HG03045 (cell line): ENCODE data around the gene EMC9.

Experiments used
- ATAC-seq: cut with Tn5 transposase; IDR thresholded peaks from one replicate; pipeline ENCODE4 v1.9.1; 2021; ENCODE audit warnings: mild to moderate bottlenecking, moderate library complexity; ENCODE audit not compliant: unreplicated experiment

The EMC9 gene

DNA sequence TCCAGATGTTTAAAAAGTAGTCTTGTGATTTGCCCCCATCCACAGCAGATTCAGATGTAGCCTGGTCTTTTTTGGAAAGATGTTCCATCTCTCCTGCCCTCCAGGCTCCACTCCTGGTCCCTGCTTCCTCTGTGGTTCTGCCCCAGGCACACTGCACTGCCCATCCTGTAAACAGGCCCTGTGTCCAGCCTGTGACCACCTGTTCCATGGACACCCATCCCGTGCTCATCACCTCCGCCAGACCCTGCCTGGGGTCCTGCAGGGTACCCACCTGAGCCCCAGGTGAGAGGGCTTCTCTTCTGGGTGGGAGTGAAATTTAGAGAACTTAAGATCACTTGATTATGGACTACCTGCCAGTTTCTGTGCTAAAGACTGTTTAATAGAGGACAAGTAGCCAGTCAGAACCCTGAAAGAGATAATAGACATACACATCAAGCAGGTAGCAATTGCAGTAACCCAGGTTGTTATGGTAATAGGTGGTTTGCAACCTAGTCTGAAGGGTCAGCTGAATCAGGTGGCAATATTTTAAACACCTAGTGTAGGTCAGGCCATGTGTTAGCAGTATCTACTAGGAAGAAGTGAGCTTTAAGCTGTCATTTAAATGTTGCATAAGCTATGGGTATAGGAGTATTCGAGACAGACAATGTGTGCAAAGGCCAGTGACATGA lies 8.0 kb upstream of the EMC9 start:
- no peak for ATAC-seq

DNA sequence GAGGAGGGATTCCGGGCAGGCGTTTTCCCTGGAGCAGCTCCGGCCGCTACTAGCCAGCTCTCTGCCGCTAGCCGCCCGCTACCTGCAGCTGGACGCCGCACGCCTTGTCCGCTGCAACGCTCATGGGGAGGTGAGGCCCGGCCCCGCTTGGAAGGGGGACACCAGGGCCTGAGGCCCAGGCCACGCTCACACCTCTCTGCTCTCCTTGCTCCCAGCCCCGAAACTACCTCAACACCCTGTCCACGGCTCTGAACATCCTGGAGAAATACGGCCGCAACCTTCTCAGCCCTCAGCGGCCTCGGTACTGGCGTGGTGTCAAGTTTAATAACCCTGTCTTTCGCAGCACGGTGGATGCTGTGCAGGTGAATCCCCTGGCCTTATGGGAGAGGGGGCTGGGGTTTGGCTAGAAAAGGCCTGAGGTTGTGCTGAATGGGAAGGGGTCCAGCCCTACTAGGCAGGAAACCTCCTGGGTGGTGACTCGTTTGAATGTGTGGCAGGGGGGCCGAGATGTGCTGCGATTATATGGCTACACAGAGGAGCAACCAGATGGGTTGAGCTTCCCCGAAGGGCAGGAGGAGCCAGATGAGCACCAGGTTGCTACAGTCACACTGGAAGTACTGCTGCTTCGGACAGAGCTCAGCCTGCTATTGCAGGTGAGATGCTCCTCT lies 6.5 kb upstream of the EMC9 start:
- ATAC-seq: peak; percentile 3

DNA sequence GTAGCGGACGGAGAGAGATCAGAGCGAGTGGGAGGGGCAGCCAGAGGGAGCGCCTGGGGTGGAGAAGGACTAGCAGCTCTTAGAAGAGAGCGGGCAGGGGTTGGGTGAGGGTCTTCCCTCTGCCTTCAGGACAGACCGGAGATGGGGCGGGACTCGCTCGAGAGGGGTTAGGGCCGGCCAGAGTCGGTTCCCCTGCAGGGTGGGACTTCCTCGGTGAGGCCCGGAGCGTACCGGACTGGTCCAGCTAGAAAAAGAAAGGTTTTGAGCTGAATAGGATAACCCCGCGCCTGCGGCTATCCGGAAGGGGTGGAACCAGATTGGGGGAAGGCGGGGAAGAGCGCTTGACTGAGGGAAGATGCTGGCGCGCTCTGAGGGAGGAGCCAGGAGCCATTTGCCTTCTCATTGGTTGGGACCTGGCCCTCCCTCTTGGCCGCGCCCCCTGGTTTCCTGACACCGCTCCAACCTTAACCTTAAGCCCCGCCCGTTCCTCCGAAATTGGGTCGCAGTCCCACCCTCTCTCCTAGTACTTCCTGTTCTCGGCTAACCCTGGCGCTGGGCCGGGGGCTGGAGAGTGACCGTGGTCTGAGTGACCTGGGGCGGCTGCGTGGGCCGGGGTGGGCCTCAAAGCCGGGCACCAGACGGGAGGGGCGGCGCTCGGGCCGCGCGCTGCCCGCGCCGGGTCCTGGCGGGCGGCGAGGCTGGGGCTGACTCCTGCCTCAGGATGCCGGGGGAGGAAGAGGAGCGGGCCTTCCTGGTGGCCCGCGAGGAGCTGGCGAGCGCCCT lies 5.8 kb upstream of the EMC9 start, which contains the start of gene RNF31:
RNF31 (plus strand) TSS at position 521 of the 783 bp plus-strand sequence; CDS start at position 722, 201 bp downstream.
- ATAC-seq: peak; percentile 85

DNA sequence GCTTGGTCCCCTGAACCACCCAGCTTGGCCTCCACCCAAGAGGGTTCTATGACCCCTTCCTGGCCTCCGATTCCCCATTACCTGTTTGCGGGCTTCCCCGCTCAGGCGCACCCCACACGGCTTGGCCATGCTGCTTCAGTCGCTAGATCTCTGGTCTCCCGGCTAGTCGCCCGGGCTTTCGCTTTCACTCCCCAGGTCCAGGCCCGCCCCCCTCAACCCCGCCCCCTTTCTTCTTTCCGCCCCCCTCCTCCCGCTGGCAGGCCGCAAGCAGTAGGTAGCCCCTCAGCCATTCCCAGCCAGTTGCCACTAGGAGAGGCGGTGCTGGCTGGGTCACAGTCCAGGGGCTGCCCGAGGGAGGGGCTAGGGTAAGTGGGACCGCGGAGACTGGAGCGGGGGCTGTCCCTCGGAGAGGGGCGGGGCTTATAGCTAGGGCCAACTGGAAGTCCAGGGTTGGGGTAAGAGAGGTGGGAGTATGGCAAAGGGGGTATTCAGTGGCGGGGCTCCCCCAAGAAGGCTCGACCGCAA lies 5.1 kb upstream of the EMC9 start, which contains the start of gene PSME2:
PSME2 (minus strand) TSS at position 158 of the 525 bp plus-strand sequence; CDS start at position 129, 29 bp downstream.
- peak; percentile 66 for ATAC-seq

DNA sequence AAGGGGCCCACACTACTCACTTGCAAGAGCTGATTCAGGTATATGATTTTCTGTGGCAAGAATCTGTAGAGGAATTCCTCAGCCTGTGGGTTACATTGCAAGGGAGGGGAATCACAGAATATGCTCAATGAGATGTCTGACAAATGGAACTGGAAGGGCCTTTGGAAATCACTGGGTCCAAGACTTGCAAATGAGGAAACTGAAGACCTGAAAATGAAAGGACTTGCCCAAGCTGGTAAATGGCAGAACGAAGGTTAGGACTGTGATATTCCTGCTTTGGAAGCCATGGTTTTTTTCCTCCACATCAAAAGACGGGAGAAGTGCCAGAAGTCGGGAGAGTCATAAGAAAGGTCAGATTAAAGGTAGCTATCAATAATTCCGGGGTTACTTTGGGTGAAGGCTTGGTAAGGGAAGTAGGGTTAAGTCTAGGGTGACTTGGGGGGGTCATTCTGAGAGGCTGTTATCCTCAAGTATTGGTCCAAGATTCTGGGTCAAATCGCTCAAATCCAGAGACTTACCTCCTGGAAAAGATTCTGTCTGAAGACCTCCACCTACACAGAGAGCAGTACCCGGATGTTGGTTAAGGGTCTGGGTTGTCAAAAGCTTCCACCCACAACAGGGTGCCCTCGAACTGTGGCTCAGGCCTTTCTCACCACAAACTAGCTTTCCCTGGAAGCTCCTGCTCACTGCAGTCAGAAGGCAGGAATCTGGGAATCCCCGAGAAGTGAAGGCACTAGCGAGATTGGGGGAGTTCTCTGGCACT lies 4.5 kb upstream of the EMC9 start:
- ATAC-seq: no peak

DNA sequence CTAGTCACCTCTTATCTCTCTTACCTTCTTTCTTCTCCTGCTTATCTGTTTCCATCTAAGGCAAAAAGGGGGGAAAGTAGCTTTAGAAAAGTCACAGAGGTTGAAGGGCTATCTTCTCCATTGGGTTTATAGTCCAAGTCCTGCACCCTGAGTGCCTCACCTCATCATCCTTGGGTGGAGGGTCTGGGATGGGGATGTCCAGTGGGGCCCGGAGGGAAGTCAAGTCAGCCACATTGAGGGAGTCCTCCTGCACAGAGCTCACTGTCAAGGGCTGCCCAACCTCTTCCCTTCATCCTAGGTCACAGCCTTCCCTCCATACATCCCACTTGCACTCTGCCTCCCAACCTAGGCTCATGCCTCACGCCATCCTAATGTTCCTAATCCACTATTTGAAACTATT lies 3.8 kb upstream of the EMC9 start:
- no peak for ATAC-seq

DNA sequence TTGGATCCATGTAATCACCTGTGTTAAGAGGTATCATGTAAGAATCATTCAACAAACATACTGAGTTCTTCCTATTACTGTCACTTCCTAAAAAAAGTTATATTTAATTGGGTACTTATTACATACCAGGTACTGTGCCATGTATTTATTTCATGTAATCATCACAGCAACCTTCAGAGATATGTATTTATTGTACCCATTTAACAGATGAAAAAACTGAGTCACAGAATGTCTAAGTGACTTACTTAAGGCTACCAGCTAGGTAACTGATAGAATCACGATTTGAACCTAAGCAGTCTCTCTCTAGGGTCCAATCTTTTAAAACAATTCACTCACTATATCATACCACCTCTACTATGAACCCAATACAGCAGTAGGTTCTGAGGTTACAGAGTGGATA lies 3.1 kb upstream of the EMC9 start:
- ATAC-seq: no peak

DNA sequence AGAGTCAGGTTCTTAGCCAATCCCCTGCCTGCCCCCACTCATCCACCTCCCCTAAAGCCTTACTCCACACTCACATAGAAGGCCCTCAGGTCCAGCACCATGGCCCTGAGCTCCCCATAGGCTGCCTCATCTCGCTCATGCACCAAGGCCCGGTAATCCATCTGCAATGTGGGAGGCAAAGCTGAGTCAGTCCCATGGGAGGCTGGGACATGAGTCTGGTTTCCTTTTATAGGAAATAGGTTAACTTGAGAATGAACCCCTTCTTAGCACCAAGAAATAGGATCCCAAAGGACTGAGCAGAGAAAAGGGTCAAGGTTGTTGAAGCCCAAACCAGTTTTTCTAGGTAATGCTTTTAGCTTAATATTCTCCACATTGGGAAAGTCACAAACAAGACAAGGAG lies 2.1 kb upstream of the EMC9 start:
- no peak for ATAC-seq

DNA sequence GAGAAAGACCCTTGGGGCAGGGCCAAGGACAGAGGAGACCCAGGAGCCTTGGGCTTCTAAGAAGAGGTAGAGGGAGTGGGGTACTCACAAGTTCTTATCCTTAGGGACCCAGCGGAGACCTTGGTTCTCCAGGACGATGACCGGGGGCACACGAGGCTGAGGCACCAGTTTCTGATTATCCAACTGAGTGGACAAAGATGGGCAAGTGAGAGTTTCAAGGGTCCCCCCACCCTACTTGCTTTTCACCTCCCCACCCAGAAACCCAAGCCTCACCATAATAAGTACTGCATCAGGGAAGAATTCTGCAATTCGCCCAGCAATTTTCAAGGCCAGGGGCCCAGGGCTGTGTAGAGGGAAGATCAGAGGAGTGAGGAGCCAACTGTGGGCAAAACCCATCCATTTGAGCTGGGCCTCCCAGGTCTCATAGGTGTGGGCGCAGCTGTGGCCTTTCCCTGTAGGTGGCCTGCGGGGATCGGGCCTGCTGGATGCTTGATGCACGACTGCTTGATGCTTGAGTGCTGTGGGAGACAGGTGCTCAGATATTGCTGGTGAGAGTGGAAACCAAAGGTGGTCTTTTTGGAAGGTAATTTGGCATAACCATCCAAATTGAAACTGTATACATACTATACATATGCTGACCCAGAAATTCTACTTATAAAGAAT lies 2.0 kb downstream of the EMC9 start:
- ATAC-seq: no peak

DNA sequence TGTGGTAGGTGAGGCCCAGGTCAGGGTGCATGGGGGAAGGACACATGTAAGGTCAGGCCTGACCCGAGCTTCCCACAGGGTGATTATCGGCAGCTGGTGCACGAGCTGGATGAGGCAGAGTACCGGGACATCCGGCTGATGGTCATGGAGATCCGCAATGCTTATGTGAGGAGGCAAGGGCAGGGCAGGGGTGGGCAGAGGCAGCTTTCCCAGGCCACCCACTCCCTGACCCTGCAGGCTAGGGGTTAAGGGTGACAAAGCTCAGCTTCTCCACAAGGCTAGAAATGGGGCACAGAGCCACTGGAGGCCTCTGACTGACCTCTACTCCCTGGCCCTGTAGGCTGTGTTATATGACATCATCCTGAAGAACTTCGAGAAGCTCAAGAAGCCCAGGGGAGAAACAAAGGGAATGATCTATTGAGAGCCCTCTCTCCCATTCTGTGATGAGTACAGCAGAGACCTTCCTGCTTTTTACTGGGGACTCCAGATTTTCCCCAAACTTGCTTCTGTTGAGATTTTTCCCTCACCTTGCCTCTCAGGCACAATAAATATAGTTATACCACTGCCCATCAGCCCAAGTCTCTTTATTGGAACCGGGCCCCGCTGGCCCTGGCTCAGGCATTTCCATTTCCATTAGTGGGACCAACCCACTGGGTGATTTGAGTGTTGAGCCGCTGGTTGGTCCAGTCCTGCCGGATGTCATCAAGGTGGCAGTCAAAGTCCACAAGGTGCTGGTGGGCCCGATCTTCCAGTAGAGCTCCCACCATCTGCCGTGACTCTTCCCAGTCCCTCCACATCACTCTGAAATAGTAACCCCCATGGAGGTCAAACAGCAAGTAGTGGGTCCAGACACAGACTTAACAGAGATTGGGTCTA lies 2.8 kb downstream of the EMC9 start:
- ATAC-seq: no peak

DNA sequence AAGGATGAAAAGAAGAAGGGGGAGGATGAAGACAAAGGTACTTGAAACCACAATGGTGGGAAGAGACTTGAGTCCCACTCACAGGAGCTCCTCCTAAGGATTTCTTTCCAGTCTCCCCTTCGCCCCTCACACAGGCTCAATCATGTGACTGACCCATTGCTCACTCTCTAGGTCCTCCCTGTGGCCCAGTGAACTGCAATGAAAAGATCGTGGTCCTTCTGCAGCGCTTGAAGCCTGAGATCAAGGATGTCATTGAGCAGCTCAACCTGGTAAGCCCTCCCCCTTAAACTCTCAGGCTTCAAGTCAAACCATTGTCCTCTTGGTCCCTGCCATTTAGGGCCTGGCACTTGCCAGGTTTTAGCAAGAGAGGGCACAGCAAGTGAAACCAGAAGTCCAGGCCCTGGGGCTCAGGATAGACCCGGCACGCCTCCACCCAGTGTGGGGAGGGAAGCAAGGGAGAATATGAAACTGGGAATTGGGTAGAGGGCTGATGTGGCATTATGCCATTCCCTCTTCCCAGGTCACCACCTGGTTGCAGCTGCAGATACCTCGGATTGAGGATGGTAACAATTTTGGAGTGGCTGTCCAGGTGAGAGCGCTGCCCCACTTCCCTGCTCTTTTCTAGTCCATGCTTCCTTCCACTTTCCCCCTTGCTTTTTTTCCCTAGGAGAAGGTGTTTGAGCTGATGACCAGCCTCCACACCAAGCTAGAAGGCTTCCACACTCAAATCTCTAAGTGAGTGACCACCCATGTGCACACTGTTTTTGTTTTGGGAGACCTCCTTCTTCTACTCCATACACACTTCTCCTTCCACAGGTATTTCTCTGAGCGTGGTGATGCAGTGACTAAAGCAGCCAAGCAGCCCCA lies 3.6 kb downstream of the EMC9 start:
- no peak for ATAC-seq

DNA sequence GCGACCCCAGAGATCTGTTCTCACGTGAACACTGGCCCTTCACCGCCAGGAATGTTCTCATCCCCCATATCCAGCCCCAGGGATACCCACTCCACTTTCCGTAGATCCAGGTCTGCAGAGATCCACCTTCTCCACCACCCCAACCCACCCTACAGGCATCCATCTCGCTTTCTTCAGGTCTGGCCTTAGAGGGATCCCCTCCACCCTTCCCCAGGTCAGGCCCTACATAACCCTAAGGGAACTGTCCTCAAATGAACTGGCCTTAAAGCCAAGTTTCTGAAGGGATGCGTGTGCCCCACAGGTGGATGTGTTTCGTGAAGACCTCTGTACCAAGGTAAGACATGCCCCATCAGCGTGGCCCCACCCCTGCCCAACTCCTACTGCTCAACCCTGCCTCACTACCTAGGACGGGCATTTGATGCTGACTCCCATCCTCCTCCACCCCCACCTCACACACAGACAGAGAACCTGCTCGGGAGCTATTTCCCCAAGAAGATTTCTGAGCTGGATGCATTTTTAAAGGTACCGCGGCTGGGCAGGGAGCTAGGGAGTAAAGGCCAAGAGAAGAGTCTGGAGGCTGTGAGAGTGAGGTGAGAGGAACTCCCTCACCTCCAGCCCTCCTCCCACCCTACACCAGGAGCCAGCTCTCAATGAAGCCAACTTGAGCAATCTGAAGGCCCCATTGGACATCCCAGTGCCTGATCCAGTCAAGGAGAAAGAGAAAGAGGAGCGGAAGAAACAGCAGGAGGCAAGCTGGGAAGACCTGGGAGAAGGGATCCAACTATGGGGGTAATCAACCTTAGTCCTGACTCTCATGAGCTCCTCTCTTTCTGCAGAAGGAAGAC lies 4.5 kb downstream of the EMC9 start:
- ATAC-seq: no peak

DNA sequence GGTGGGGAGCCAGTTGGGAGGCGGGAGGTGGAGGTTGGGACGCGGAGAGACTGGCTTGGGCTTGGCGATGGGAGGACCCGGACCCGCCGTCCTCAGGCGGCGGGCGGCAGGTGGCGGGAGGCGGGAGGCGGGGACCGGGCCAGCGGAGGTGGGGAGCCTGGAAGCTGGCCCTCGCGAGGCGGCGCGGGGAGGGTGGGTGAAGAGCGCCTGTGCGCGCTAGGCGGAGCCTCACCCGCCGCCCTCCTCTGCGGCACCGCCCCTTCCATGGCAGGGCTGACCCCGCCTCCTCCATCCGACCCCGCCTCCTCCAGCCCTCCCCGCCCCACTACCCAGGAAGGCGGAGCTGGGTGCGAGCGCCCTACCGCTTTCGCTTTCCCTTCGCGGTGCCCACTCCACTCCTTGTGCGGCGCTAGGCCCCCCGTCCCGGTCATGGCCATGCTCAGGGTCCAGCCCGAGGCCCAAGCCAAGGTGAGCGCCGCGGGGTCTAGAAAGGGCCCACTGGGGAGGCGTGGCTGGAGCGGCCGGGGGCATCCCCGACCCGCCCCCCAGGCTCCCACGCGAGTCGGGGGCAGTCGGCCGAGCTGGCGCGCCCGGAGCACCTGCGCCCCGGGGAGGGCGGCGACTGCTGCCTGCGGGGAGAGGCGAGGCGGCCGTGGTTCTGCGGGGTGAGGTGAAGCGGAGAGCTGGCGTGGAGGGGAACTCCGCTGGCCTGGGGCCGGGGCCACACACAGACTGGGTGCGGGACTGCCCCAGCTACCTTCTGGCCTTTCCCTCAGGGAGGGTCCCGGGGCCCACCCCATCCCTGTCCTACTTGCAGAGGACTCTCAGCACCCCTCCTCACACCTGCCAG lies 5.3 kb downstream of the EMC9 start, which contains the start of gene PSME1:
PSME1 (plus strand) TSS at position 361 of the 850 bp plus-strand sequence; CDS start at position 430, 69 bp downstream.
- ATAC-seq: peak; percentile 86

DNA sequence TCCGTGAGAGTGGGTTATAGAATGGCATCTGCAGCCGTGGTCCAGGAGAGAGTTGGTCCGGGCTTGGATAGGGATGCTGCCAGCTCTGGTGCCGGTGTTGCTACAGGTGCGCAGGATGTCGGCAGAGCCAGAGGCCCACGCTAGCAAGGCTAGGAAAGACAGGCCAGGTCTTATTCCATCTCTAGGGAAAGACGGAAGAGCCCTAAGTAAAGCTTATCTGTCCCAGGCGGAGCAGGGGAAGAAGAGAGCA lies 5.9 kb downstream of the EMC9 start:
- ATAC-seq: no peak

DNA sequence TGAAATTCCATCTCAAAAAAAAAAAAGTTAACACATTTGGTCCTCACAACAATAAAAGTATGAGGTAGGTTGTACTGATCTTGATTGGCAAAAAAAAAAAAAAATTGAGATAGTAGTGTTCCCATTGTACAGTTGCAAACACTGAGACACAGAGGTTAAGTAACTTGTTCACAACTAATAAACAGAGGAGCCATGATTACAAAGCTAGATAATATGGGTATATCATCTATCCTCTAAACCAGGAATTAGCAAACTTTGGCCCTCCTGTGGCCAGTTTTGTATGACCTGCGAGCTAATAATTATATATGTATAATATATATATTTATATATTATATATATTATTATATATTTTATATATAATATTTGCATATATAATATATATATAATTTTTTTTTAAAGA lies 7.7 kb downstream of the EMC9 start:
- no peak for ATAC-seq

DNA sequence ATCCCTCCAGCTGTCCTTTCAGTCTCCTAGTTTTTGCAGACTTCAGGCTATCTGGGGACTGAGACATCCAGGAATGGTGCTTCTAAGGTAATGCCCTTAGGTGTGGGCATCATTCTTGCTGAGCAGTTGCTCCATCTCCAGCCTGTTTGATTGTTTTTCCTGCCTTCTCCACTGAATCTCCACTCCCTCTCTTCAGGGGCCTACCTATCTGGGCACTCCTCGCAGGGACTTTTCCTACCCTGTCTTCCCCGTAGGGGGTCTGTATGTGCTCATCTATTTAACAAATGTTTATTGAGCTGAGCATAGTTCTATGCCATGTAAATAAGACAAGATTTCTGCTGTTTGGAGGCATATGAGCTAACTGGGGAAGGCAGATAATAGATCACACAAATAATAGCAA lies 8.4 kb downstream of the EMC9 start:
- ATAC-seq: no peak
